ENCODE data around the gene SGCD.

SGCD gene

GRCh38 chr5:156581725-156582124 is 254.8 kb downstream of the SGCD start:
- no peak for ATAC-seq
- TF ChIP-seq ISL1 (CRISPR knock-in tag; IDR thresholded peaks at IDR 0.05) (no peak), ZC3H10 (CRISPR knock-in tag; IDR thresholded peaks at IDR 0.05) (no peak), RARB (CRISPR knock-in tag; IDR thresholded peaks at IDR 0.05) (no peak), POU6F1 (CRISPR knock-in tag; IDR thresholded peaks at IDR 0.05; ENCODE audit: borderline replicate concordance, low read depth) (no peak), OSR1 (CRISPR knock-in tag; IDR thresholded peaks at IDR 0.05) (no peak), ZFP30 (CRISPR knock-in tag; IDR thresholded peaks at IDR 0.05) (no peak), ESRRG (CRISPR knock-in tag; IDR thresholded peaks at IDR 0.05) (no peak), CSDC2 (CRISPR knock-in tag; IDR thresholded peaks at IDR 0.05) (no peak), PPARA (CRISPR knock-in tag; IDR thresholded peaks at IDR 0.05; ENCODE audit: borderline replicate concordance) (no peak)

- no peak for ATAC-seq
- TF ChIP-seq POU6F1 (CRISPR knock-in tag; IDR thresholded peaks at IDR 0.05; ENCODE audit: borderline replicate concordance, low read depth): no peak
- no peak for TF ChIP-seq ARNTL (CRISPR knock-in tag; IDR thresholded peaks at IDR 0.05; ENCODE audit: borderline replicate concordance, low read depth)
- TF ChIP-seq ESRRG (CRISPR knock-in tag; IDR thresholded peaks at IDR 0.05): no peak
Observed at GRCh38 chr5:156582193-156582598, 255.2 kb downstream of the SGCD start.

GRCh38 chr5:156584871-156585270 is 257.9 kb downstream of the SGCD start:
- no peak for ATAC-seq
- TF ChIP-seq RARB (CRISPR knock-in tag; IDR thresholded peaks at IDR 0.05): no peak
- TF ChIP-seq OSR1 (CRISPR knock-in tag; IDR thresholded peaks at IDR 0.05): no peak
- no peak for TF ChIP-seq TCF4 (CRISPR knock-in tag; IDR thresholded peaks at IDR 0.05; ENCODE audit: borderline replicate concordance)
- TF ChIP-seq ZNF8 (CRISPR knock-in tag; IDR thresholded peaks at IDR 0.05): no peak

GRCh38 chr5:156585999-156586398 is 259.0 kb downstream of the SGCD start:
- no peak for TF ChIP-seq GLIS3 (CRISPR knock-in tag; IDR thresholded peaks at IDR 0.05)
- no peak for TF ChIP-seq PPARA (CRISPR knock-in tag; IDR thresholded peaks at IDR 0.05; ENCODE audit: borderline replicate concordance)
- no peak for TF ChIP-seq RARB (CRISPR knock-in tag; IDR thresholded peaks at IDR 0.05)
- no peak for TF ChIP-seq CSRNP3 (CRISPR knock-in tag; IDR thresholded peaks at IDR 0.05)
- TF ChIP-seq ZFP30 (CRISPR knock-in tag; IDR thresholded peaks at IDR 0.05): no peak
- no peak for TF ChIP-seq TCF4 (CRISPR knock-in tag; IDR thresholded peaks at IDR 0.05; ENCODE audit: borderline replicate concordance)
- TF ChIP-seq SNAI2 (CRISPR knock-in tag; IDR thresholded peaks at IDR 0.05): no peak
- no peak for TF ChIP-seq ZC3H10 (CRISPR knock-in tag; IDR thresholded peaks at IDR 0.05)
- no peak for TF ChIP-seq BACH2 (CRISPR knock-in tag; IDR thresholded peaks at IDR 0.05; ENCODE audit: borderline replicate concordance)
- no peak for TF ChIP-seq ISL1 (CRISPR knock-in tag; IDR thresholded peaks at IDR 0.05)
- no peak for TF ChIP-seq ZNF565 (CRISPR knock-in tag; conservative IDR thresholded peaks at IDR 0.05; ENCODE audit: low read depth)
- no peak for TF ChIP-seq CREB5 (CRISPR knock-in tag; IDR thresholded peaks at IDR 0.05; ENCODE audit: low read depth)
- TF ChIP-seq PATZ1 (CRISPR knock-in tag; IDR thresholded peaks at IDR 0.05; ENCODE audit: borderline replicate concordance): no peak
- no peak for TF ChIP-seq ARNTL (CRISPR knock-in tag; IDR thresholded peaks at IDR 0.05; ENCODE audit: borderline replicate concordance, low read depth)
- no peak for ATAC-seq
